Activated gamma-delta T cell treated with Interleukin-2 at 50 U/mL for 16 hours (primary cell): ENCODE results near the gene WIPF1.

Experiments
- DNase-seq: peaks from one replicate; pipeline ENCODE4 v3.0.0-alpha.2; 2020

The WIPF1 gene

GRCh38 chr2:174529916-174530315 lies 67.7 kb downstream of the WIPF1 start:
- DNase-seq: no peak

GRCh38 chr2:174527959-174528358 lies 69.6 kb downstream of the WIPF1 start:
- DNase-seq: no peak

DNA sequence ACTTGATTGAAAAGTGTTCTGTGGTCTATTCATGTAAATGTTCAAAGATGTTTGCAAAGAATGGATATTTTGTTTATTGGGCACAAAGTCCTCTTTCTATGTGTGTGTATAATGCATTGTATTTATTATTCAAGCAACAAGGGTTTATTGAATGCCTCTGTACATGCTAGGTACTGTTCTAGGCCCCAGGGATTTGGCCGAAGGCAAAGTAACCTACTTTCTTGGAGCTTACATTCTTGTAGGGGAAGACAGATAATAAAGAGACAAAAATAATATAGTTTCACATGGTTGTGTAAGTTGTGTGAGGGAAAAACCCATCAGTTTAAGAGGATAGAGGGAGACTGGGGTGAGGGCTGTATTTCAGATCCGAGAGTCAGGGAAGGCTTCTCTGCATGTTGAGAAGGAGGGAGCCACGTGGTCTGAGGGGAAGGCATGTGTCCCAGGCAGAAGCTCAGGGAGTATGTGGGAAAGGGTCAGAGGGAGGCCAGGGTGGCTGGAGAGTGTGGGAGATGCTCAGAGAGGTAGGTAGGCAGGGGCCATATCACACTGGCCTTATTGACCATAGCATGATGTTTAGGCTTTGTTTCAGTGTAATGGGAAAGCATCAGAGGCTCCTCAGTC lies 70.4 kb downstream of the WIPF1 start:
- DNase-seq: no peak

- DNase-seq: no peak
Observed at GRCh38 chr2:174524527-174524926, 73.1 kb downstream of the WIPF1 start.

- DNase-seq: no peak
Observed at GRCh38 chr2:174522553-174522952, 75.1 kb downstream of the WIPF1 start.

DNA sequence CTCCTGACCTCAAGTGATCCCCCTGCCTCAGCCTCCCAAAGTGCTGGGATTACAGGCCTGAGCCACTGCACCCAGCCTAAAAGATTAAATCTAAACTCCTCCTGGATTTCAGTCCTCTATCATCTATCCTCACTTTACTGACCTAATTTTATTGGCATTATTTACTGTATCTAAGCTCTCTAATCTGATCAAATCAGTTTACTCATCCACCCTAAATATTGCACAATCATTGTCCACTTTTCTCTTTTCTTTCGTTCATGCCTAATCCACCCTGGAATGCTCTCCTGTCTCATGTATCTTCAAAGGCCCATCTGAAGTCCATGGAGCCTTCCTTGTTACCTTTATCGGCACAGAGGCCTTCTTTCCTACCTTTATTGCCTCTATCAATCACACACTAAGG lies 79.2 kb downstream of the WIPF1 start:
- DNase-seq: no peak

- no peak for DNase-seq
Observed at GRCh38 chr2:174516501-174517378, 80.9 kb downstream of the WIPF1 start.

GRCh38 chr2:174512345-174512744 lies 85.3 kb downstream of the WIPF1 start:
- no peak for DNase-seq

DNA sequence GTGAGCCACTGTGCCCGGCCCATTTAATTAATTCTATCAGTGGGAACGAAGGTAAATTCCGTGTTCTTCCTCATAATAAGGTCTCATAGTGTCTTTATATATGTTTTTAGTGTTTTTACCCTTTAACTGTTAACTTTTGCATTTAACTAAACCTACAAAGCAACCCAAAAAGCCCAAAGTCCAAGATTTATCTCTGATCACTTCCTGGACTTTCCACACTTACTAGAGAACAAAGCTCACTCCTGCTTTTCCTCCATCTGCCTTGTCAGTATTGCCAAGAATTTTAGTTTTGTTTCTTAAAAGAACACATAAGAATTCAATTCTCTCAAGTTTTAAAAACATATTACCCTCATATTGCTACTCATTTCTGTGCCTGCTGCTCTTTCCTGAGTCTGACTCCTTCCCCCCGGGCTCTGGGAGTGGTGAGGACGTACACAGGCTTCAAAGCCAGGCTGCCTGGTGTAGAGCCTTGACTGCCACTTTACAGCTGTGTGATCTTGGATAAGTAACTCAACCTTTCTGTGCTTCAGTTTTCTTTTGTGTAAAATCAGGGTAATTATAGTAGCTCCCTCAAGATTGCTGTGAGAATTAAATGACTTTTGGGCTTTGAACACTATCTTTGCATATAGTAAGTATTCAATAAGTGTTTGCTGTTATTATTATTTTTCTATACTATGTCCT lies 85.9 kb downstream of the WIPF1 start:
- no peak for DNase-seq

DNA sequence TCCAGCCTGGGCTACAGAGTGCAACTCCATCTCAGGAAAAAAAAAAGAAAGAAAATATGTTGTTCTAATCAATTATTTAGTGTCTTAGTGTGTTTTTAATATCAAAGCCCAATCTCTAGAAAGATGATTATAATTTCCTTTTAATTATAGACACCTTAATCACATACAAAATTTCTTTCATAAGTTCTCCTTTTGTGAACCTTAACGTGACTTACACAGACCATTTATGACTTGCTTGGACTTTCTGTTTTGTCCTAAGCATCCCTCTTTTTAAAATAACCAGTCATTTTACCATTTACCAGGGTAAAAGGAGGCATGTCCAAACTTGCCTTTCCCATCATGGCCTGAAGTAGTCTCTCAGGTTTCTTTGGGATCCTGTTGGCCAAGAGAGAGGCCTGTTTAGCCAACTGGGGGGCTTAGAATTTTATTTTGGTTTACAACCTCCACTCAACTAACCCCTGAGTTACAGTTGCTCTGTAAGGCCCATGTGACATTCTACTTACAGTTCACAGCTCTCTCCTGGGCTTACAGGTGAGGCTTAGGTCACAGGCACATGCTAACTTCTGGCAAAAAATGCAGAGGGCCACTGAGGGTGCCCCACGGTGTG lies 86.9 kb downstream of the WIPF1 start:
- no peak for DNase-seq
